NK-92 (cell line): ENCODE data around the gene PTMS.
"Not testable (repeated sequence)": the region's sequence is repeated elsewhere in the genome, so short reads cannot be mapped to it uniquely, and the experiment has no call there.

Experiments
- DNase-seq: peaks from one replicate; lab custom pipeline; 2025; ENCODE audit not compliant: unreplicated experiment; lab: John Stamatoyannopoulos, UW

PTMS gene, protein sequence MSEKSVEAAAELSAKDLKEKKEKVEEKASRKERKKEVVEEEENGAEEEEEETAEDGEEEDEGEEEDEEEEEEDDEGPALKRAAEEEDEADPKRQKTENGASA

DNA sequence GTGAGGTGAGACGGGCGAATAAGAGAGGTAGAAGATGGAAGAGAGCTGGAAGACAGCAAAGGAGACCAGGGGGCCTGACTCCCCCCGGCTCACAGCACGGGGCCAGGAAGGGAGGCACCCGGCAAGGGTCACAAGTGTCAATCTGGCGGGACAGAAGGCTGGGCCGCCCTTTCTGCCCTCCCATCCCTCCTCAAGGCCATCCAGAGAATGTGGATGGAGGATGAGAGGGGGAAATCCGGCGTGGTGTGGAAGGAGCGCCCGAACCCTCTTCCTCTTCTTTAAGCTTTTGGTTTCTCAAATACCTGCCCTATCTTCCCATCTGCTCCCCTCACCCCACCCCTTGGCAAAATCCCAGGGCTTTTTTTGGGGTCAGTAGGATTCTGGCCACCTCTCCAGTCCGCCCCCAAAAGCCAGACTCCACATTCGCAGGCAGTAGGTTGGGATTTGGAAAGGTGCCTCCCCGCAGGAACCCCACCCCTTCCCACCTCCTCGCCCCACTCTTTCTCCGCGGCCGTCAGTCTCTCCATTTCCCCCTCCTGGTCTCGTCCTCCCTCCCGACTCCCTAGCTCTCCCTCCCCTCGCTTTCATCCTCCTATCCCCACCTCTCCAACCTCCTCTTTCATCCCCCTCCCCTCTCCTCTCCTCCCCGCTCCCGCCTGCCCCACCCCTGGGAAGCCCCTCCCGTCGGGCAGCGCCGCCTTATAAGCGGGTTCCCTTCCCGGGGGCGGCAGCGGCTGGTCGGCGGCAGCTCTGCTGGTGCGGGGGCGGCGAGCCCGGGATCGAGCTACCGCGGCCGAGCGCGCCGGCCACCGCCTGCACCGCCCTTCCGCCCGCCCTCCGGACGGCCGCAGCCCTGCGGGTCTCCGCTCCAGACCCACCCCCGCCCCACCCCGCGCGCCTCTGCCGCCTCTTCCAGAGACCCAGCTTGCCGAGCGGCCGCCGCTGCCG is at the start of gene PTMS:
PTMS (plus strand) TSS at position 730 of the 948 bp plus-strand sequence. CDS start 343 bp downstream, outside the sequence.
- DNase-seq, result no peak

DNA sequence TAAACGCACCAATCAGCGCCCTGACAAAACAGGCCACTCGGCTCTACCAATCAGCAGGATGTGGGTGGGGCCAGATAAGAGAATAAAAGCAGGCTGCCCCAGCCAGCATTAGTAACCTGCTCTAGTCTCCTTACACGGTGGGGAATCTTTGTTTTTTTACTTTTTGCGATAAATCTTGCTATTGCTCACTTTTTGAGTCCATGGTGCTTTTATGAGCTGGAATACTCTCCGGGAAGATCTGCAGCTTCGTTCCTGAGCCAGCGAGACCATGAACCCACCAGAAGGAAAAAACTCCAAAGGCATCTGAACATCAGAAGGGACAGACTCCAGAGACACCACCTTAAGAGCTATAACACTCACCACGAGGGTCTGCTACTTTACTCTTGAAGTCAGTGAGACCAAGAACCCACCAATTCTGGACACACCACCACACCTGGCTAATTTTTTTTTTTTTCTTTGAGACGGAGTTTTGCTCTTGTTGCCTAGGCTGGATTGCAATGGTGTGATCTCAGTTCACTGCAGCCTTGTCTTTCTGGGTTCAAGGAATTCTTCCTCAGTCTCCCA is 49.2 kb upstream of the PTMS start:
- no peak for DNase-seq

DNA sequence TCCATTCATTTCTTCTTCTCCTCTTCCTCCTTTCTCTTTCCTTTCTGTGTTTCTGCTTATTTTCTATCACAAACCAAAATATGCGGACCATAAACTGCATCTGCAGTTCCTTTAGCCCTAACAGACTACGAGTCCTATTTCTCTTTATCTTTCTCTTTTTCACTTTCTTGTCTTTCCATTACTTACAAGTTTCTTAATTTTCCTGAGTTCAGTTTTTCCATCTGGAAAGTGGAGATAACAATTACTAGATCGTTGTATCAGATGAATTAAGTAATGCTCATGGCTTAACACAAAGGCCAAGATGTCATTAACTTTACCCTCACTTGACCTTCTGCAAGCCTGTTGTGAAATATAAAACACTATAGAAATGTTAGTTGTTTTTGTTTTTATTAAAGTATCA is 43.3 kb upstream of the PTMS start:
- no peak for DNase-seq

DNA sequence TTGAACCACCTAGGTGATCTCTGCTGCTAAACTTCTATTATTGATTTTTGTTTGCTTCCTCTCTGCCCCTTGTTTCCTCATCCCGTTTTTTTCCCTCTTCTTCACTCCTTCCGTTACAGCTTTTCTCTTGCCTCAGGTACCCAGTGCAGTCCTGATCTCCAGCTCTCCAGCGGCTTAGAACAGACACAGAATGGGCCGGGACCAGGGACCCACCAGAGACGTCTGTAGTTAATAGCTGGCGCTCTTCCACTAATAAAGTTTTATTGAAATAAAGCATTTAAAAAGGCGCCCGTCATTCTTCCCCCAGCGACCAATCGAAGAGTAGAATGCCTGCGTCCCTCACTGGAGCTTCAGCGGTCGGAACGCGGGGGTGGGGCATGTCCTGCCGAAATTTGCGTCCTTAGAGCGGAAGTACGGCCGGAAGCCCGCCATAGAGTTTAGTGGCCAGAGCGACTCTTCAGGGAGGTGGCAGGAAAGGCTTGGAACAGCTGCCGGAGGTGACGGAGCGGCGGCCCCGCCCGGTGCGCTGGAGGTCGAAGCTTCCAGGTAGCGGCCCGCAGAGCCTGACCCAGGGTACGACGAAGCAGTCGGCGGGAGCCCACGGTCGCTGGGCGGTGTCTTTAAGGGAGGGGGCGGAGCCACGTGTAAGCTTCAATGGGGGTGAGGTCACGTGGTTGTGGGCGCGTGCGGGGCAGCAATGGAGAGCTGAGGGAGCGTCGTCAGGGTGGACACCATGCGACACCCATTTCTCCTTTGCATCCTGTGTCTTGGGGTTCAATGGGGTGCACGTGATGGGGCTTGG is 42.4 kb upstream of the PTMS start, which contains the start of gene COPS7A:
COPS7A (plus strand) TSS at position 440 of the 802 bp plus-strand sequence. CDS start 611 bp downstream, outside the sequence.
- DNase-seq, result peak; percentile 35

DNA sequence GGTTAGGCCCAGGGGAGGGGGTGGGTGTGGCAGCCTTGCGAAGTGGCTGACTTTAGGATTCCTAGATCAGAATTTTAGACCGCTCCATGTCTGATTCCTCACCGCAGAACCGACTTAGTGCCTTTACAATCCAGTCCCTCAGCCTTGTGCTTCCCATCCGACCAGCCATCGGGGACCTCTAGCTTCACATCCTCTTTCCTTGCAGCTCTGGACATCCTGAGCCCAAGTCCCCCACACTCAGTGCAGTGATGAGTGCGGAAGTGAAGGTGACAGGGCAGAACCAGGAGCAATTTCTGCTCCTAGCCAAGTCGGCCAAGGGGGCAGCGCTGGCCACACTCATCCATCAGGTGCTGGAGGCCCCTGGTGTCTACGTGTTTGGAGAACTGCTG is 41.8 kb upstream of the PTMS start:
- no peak for DNase-seq

DNA sequence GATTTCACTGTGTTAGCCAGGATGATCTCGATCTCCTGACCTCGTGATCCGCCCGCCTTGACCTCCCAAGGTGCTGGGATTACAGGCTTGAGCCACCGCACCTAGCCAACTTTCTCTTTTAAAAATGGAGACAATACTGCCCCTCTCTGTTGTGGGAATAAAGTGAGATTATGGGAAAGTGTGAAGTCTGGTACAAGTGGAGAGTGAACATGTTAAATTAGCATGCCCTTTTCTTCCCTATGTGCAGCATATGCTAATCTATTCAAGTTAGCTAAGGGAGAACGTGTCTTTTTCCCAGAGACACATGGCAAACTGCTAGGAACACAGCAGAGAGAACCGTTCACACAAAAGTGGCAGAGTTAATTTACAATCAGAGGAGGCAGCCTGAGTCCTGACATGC is 40.8 kb upstream of the PTMS start:
- no peak for DNase-seq

DNA sequence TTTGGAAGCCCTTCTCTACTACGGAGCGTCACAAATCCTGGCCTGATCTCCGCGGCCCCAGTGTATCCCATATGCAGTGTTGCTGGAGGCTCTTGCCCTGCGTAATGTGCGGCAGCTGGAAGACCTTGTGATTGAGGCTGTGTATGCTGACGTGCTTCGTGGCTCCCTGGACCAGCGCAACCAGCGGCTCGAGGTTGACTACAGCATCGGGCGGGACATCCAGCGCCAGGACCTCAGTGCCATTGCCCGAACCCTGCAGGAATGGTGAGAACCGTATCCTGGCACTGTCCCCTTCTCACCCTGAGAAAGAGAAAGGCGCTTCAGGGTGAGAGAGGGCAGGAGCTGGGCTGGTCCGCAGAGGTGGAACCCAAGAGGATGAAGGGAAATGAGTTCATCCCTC is 37.0 kb upstream of the PTMS start:
- DNase-seq, result no peak

DNA sequence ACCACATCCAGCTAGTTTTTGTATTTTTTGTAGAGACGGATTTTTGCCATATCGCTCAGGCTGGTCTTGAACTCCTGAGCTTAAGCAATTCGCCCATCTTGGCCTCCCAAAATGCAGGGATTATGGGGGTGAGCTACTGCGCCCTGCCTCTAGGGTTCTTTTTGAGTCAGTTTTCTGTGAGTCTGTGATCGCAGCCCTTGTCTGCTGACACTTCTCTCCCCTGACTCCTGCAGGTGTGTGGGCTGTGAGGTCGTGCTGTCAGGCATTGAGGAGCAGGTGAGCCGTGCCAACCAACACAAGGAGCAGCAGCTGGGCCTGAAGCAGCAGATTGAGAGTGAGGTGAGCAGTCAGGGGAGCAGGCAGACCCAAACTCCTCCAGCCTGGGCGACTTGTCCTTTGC is 36.0 kb upstream of the PTMS start:
- DNase-seq, result no peak

DNA sequence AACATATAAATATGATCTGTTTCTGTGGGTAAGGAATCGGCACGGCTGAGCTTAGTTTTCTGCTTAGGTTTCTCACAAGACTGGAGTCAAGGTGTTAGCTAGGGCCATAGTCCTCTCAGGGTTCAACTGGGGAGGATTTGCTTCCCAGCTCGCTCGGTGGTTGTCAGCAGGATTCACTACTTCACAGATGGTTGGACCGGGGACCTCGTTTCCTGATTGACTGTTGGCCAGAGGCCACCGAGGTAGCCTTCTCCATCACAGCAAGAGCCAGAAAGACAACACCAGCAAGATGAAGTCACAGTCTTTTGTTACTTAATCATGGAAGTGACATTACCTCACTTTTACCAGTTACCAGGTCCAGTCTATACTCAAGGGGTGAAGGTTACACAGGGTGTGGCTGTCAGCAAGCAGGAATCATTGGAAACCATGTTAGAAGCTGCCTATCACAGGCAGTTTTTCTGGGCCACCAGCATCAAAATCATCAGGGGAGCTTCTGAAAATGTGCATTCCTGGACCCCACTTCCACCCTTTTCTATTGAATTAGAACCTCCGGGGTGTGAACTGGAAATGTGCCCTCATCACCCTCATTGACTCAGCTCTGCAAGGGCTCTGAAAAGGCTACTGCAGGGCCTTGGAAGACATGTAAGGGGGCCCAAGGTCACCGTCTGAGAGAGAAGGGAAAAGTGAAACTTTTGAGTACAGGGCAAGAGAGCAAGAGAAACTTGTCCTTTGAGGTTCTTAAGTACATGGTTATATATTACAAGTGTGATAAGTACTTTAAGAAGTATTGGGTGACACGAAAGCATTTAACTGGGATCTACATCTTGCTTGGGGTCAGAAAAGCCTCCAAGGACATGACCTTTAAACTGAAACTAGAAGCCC is 31.4 kb upstream of the PTMS start:
- no peak for DNase-seq

DNA sequence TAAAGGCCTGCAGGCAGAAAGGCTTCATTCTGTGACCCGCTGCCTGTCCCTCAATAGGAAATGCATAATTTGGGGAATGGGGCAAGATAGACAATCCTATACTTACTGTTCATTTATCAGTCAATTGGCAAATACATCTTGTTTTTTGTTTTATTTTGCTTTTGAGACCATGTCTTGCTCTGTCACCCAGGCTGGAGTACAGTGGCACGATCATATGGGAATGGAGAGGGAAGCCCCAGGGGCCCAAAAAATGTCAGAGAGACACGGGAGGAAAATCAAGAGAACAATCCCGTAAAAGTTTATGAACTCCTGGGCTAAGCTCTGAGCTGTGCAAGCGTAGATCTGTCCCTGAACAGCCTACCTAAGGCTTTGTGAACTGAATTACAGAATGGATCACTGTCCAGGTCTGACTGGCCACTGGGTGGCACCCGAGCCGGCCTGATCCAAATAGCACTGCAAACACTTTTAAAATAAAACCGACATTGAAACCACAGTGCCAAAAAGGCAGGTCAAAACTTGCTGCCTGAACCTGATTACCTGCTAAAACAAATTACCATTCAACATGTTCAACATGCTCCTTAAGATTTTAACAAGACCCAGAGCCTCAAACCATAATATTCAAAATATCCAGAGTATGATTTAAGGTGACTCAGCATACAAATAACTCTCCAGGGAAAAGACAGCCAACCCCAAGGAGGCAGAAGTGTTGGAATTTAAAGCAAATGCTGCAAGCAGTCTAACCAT is 30.5 kb upstream of the PTMS start:
- no peak for DNase-seq

DNA sequence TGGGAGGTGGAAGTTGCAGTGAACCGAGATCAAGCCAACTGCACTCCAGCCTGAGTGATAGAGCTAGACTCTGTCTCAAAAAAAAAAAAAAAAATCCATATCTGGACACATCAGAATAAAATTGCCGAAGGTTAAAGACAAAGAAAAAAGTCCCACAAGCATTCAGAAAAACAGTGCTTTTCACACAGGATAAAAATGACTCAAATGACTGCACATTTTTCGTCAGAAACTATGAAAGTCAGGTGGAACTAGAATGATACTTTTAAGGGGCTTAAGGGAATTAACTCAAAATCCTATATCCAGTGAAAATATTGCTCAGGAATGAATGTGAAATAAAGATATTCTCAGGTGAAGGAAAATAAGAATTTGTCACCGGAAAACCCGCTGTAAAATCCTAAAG is 29.4 kb upstream of the PTMS start:
- DNase-seq, result no peak

DNA sequence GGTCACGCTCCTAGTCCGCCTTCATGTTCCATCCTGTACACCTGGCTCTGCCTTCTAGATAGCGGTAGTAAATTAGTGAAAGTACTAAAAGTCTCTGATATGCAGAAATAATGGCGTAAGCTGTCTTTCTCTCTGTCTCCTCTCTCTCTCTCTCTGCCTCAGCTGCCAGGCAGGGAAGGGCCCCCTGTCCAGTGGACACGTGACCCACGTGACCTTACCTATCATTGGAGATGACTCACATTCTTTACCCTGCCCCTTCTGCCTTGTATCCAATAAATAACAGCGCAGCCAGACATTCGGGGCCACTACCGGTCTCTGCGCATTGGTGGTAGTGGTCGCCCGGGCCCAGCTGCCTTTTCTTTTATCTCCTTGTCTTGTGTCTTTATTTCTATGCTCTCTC is 24.1 kb upstream of the PTMS start:
- not testable (repeated sequence) for DNase-seq

DNA sequence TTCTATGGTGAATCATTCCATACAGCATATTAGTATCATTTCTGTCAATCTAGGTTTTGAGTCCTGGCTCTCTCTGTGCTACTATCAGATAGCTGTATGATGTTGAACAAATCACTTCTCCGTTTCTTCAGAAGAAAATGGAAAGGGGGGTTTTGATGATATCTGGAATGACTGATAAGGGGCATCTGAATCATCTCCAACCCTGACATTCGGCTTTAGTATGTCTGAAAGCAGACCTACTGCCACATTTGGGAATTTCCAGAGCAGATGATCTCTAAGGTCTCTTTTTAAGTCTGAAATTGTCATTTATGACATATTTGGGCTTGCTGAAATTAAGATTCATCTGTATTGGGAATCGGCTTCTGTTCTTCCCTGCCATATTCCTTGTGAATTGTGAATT is 23.3 kb upstream of the PTMS start:
- DNase-seq, result no peak

DNA sequence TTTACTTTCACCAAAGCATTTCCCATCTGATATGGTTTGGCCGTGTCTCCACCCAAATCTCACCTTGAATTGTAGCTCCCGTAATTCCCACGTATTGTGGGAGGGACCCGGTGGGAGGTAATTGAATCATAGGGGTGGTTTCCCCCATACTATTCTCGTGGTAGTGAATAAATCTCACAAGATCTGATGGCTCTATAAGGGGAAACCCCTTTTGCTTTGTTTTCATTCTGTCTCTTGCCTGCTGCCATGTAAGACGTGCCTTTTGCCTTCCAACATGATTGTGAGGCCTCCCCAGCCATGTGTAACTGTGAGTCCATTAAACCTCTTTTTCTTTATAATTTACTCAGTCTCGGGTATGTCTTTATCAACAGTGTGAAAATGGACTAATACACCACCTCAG is 22.9 kb upstream of the PTMS start:
- DNase-seq, result not testable (repeated sequence)

DNA sequence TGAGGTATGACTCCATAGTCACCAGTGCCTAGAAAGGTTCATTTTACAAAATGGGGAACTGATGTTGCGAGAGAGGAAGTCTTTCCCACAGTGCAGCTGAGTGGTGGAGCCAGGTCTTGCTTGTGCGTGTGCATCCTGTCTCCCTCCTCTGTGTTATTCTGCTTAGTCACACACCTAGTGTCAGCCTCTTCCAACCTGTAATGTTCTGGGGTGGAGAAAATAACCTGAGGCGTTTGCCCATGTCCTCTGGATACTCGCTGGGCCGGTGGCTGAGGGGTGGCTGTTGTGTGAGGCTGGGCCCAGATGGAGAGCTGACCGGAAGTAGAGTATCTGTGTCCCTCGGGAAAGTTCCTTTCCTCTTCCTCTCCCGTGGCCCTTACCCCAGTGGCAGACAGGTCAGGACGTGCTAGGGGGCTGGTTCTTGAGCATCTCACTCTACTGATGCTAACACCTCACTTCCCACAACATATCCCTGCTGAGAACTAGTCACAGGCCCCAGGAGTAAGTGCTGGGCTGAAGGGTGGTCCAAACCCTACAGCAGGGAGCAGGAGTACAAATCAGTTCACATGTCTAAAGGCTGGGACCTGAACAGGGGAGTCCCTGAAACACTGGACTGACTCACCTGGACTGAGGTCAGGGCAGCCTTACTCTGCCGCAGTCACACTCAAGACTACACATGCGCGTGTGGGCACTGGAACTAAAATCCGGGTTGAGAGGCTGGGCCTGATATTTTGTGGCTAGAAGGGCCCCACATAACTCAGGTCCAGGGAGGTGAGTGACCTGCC is 20.2 kb upstream of the PTMS start:
- DNase-seq, result no peak

DNA sequence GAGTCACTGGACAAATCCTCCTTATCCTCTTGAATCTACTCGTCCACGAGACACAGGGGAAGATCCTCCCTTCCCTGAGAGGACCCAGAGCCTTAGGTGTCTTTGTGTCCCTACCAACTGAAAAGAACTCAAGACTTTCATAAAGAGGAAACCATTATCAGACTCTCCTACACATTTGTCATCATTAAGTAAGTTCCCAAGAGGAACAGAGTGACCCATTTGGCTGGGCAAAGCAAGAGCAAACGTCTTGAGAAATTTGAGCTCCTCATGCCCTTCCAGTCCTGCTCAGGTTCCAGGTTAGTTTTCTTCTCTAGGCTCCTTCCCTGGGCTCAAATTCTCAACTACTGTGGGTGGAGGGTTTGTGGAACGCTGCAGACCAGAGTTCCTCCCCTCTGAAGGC is 18.9 kb upstream of the PTMS start:
- no peak for DNase-seq

DNA sequence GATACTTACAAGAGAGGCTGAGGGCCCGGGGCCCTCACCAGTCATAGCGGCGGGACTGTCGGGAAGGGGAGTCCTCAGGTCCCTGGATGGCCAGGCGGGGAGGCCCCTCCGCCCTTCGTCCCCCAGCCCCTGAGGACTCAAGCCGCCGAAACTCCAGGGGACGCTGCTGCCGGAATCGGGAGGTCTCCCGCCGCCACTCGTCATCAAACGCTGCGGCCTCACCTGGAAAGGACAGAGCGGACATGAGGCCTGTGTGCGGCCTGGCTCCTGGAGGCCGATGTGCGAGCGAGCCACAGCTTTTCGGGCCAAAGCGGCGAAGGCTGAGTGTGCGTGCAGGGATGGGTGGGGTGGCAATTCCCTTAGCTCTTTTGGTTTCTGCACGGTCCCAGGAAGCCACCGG is 17.4 kb upstream of the PTMS start:
- DNase-seq, result no peak

DNA sequence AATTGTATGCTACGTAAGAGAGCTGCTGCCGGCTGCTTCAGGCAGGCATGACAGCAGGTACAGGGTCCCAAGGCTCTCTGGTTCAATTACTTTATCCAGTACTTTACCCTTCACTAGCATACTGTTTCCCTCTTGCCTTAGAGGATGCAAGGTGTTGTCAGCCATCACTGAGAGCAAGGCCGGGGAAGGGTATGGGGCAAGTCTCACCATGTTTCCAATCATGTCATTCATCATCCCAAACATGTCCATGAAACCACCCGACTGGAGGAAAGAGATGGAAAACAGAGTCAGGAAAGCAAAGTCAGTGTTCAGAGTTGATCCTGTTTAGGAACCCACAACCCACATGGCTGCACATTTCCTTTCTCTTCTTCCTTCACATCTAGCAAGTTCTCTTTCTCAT is 15.7 kb upstream of the PTMS start:
- DNase-seq, result no peak

DNA sequence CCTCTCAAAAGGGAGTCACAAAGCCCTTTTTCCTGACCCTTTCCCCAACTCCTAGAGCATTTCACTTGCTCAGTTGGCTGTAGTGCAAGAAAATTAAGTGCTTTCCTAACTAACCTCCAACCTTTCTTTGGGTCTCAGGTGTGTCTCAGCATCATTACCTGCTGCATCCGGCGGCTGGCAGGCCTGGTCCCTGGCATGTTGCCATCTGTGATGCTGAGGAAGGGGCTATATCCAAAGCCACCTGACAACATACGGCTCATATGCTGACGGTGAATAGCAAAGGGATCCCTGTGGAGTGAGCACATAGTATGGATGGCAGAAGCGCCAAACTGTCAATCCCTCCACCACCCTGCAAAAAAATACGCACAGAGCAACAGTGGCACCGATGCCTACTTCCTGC is 14.4 kb upstream of the PTMS start:
- no peak for DNase-seq
